Central memory CD8-positive, alpha-beta T cell (primary cell): ENCODE results near the gene RASGRP3.

Experiments used
- ATAC-seq: fragments of 150-1000 bp; cut with Tn5 transposase; replicated peaks from 2 replicates; pipeline ENCODE4 v1.10.0; 2022; ENCODE audit warnings: mild to moderate bottlenecking, moderate FRiP score, moderate number of reproducible peaks; ENCODE audit not compliant: poor library complexity, severe bottlenecking; ENCODE audit errors: extremely low read depth
- DNase-seq, 2 donors: peaks; one replicate each; pipeline ENCODE4 v3.0.0; 2021; ENCODE audit warnings: low spot score in 2 of 2
- H3K27ac Mint-ChIP-seq: one replicate; pipeline ENCODE4 v1.8.0; 2022; ENCODE audit warnings: low read depth, mild to moderate bottlenecking, moderate library complexity, mixed read lengths
- H3K27me3 Mint-ChIP-seq: one replicate; pipeline ENCODE4 v1.8.0; 2022; ENCODE audit warnings: mixed read lengths
- H3K36me3 Mint-ChIP-seq: one replicate; pipeline ENCODE4 v1.8.0; 2022; ENCODE audit warnings: mild to moderate bottlenecking, moderate library complexity, mixed read lengths; ENCODE audit not compliant: insufficient read depth
- H3K4me1 Mint-ChIP-seq: one replicate; pipeline ENCODE4 v1.8.0; 2022; ENCODE audit warnings: mixed read lengths
- H3K4me3 Mint-ChIP-seq: one replicate; pipeline ENCODE4 v1.8.0; 2022; ENCODE audit warnings: mild to moderate bottlenecking, moderate library complexity, mixed read lengths
- H3K9me3 Mint-ChIP-seq: one replicate; pipeline ENCODE4 v1.8.0; 2022; ENCODE audit warnings: mixed read lengths

The RASGRP3 gene

DNA sequence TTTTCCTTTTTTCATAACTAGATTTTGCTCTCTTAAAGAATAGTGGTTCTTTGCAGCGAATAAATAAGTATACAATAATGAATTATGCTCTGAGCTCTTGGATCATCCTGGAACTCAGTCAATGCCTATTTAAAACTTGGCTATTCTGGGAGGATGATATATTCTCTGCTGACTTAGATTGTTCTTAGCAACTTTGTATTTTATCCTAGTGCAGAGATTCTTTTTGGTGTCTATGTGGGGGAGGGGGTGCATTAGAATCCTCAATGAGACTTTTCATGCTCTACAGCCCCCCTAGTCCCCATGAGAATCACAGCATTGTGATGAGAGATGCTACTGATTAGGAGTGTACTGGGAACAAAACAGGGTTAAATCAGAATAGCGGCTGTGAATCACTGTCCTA is 131.5 kb downstream of the RASGRP3 start:
- H3K27ac Mint-ChIP-seq, result no peak overlapping the region
- H3K4me3 Mint-ChIP-seq, result no peak overlapping the region
- DNase-seq, result no peak
- no peaks in the 10 kb centered on the region for H3K27me3 Mint-ChIP-seq
- no peaks in the 10 kb centered on the region for H3K4me1 Mint-ChIP-seq
- ATAC-seq, result no peak
- no peaks in the 10 kb centered on the region for H3K36me3 Mint-ChIP-seq
- H3K9me3 Mint-ChIP-seq, result no peaks in the 10 kb centered on the region

DNA sequence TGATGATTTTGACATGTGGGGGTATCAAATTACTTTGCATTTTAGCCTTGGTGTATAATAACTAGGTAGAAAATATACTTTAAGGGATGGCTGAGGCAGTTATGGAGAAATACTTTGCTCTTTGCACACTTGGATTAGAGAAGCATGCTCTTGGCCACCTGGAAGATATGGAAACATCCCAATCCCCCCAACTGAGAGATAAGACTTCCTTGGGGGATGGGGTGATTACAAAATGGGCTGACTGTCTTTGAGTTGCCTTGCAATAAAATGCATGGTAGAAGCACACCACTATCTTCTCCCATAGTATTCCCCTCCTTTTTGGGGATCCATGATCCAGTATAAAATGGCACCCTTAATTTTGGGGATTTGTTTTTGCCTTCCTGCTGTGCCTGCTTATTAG is 137.7 kb downstream of the RASGRP3 start:
- H3K4me3 Mint-ChIP-seq, result no peak overlapping the region
- no peaks in the 10 kb centered on the region for H3K36me3 Mint-ChIP-seq
- no peak for DNase-seq
- peaks cover 11% of the 10 kb centered on the region for H3K27me3 Mint-ChIP-seq
- no peak overlapping the region for H3K27ac Mint-ChIP-seq
- H3K9me3 Mint-ChIP-seq, result peaks cover 12% of the 10 kb centered on the region
- H3K4me1 Mint-ChIP-seq, result no peaks in the 10 kb centered on the region
- no peak for ATAC-seq
